ENCODE measurements around the gene ZNF423.

The ZNF423 gene

DNA sequence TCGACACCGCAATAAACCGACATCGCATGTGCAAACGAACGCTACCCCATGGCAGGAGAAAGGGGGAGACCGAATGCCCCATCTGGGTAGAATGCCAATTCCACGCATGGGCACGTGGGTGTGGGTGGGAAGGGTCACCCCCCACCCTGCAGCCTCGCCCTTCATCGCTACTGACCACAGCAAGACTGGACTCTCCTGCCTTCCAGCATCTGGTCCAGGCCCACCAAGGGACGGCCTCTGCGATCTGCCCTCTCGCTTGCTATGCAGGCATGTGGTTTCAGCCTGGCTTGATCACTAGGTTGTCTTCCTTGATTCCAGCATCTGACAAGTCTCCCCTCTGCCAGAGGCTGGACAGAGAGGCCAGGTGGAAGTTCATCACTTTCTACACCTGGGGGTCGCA is 323.0 kb downstream of the ZNF423 start:
- Histone ChIP-seq H4K20me1 (ENCODE audit: insufficient read depth, low read length) (no peaks in the 10 kb centered on the region), H3K36me3 (ENCODE audit: insufficient read depth, low read length) (no peaks in the 10 kb centered on the region), H3K27ac (ENCODE audit: low read length) (no peak overlapping the region), H3K79me2 (ENCODE audit: insufficient read depth, low read length) (no peaks in the 10 kb centered on the region), H3K9me3 (ENCODE audit: insufficient read depth, low read length, severe bottlenecking) (no peaks in the 10 kb centered on the region), H3K9ac (ENCODE audit: low read depth, low read length) (no peak overlapping the region), H3K27me3 (ENCODE audit: insufficient read depth, low read length, poor library complexity) (no peaks in the 10 kb centered on the region), H3K4me1 (ENCODE audit: insufficient read depth, low read length) (peaks cover 12% of the 10 kb centered on the region), H3K4me2 (ENCODE audit: insufficient read depth, low read length) (no peak overlapping the region), H2AFZ (ENCODE audit: low read depth, low read length) (no peak overlapping the region), H3K4me3 (ENCODE audit: low read depth in 1 of 2, low read length in 2 of 2) (no peak overlapping the region)
- TF ChIP-seq, protein P1, sequence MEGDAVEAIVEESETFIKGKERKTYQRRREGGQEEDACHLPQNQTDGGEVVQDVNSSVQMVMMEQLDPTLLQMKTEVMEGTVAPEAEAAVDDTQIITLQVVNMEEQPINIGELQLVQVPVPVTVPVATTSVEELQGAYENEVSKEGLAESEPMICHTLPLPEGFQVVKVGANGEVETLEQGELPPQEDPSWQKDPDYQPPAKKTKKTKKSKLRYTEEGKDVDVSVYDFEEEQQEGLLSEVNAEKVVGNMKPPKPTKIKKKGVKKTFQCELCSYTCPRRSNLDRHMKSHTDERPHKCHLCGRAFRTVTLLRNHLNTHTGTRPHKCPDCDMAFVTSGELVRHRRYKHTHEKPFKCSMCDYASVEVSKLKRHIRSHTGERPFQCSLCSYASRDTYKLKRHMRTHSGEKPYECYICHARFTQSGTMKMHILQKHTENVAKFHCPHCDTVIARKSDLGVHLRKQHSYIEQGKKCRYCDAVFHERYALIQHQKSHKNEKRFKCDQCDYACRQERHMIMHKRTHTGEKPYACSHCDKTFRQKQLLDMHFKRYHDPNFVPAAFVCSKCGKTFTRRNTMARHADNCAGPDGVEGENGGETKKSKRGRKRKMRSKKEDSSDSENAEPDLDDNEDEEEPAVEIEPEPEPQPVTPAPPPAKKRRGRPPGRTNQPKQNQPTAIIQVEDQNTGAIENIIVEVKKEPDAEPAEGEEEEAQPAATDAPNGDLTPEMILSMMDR (IDR thresholded peaks at IDR 0.05; ENCODE audit: borderline replicate concordance, extremely low read depth, low read length, poor library complexity, severe bottlenecking) = no peak
- TF ChIP-seq EZH2 (IDR thresholded peaks at IDR 0.05; ENCODE audit: borderline replicate concordance, low read depth, low read length, severe bottlenecking) = no peak
- no peak for DNase-seq
- ATAC-seq (ENCODE audit: insufficient read depth, low read depth) = no peak

DNA sequence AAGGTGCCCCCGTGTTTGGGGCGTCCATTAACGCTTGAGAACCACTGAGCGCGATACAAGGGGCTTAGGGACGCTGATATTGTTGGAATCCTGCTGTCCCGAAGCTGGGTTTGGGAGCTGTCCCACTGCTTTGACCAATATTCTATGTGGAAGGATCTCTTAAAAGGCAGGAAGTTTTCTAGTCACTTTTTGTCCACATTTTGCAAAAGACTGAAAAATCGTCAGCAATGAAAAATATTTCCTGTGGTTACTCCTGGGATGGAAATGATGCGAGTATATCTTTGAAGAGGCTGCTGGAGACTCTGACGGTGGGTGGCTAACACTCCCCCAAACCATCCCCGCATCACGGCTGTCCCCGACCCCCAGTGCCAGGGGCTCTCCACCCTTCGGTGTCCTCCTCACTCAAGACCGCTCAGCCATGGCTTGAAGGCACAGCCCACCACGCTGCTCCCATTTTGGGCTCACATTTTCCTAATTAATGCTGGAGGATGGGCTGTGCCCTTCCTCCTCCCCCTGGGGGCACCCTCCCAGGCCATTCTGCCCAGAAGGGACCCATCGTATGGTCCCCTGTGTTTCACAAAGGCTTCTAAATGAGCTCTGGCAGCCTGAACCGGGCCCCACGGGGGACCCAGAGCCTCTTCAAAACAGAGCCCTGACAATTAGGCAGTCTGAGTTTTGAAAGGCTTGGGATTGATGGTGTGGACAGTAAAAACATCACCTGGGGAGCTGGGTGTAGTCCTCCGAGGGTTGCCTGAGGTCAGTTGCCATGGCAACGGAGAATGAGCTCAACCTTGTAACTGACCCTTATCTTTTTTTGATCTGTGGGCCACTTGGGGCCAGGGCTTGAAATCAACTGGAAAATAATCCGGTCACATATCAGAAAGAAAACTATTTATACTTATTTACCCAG is 323.7 kb downstream of the ZNF423 start:
- no peaks in the 10 kb centered on the region for H3K36me3 ChIP-seq (ENCODE audit: insufficient read depth, low read length)
- no peak overlapping the region for H3K9ac ChIP-seq (ENCODE audit: low read depth, low read length)
- H3K9me3 ChIP-seq (ENCODE audit: insufficient read depth, low read length, severe bottlenecking) = no peaks in the 10 kb centered on the region
- peaks cover 15% of the 10 kb centered on the region for H3K4me1 ChIP-seq (ENCODE audit: insufficient read depth, low read length)
- no peaks in the 10 kb centered on the region for H3K79me2 ChIP-seq (ENCODE audit: insufficient read depth, low read length)
- no peak overlapping the region for H3K4me2 ChIP-seq (ENCODE audit: insufficient read depth, low read length)
- no peak for ATAC-seq (ENCODE audit: insufficient read depth, low read depth)
- no peak overlapping the region for H3K27ac ChIP-seq (ENCODE audit: low read length)
- TF ChIP-seq, protein P1 (IDR thresholded peaks at IDR 0.05; ENCODE audit: borderline replicate concordance, extremely low read depth, low read length, poor library complexity, severe bottlenecking) = no peak
- no peak for TF ChIP-seq EZH2 (IDR thresholded peaks at IDR 0.05; ENCODE audit: borderline replicate concordance, low read depth, low read length, severe bottlenecking)
- no peak for DNase-seq
- H4K20me1 ChIP-seq (ENCODE audit: insufficient read depth, low read length) = no peaks in the 10 kb centered on the region
- H3K4me3 ChIP-seq (ENCODE audit: low read depth in 1 of 2, low read length in 2 of 2) = no peak overlapping the region
- no peak overlapping the region for H2AFZ ChIP-seq (ENCODE audit: low read depth, low read length)
- H3K27me3 ChIP-seq (ENCODE audit: insufficient read depth, low read length, poor library complexity) = no peaks in the 10 kb centered on the region

DNA sequence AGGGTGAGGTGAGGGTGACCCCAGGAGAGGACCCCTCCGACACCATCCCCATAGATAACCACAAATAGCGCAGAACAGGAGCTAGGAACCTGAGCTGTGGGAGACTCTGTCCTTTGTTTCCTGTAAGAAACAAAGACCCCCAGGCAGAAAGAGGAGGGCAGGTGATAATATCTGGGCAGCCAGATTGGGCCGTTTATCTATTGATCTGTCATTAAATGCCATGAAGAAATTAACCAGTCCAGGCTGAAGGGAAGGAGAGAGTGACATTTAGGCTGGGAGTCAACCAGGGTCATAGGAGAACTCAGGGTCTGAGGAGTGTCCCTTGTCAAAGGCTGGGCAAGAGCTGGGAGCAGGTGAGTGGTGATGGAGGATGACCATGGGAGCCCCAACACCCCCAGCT is 324.5 kb downstream of the ZNF423 start:
- Histone ChIP-seq H4K20me1 (ENCODE audit: insufficient read depth, low read length) (no peaks in the 10 kb centered on the region), H3K4me1 (ENCODE audit: insufficient read depth, low read length) (peaks cover 18% of the 10 kb centered on the region), H3K36me3 (ENCODE audit: insufficient read depth, low read length) (no peaks in the 10 kb centered on the region), H3K27ac (ENCODE audit: low read length) (no peak overlapping the region), H3K4me2 (ENCODE audit: insufficient read depth, low read length) (no peak overlapping the region), H3K27me3 (ENCODE audit: insufficient read depth, low read length, poor library complexity) (no peaks in the 10 kb centered on the region), H3K9ac (ENCODE audit: low read depth, low read length) (no peak overlapping the region), H3K79me2 (ENCODE audit: insufficient read depth, low read length) (no peaks in the 10 kb centered on the region), H3K9me3 (ENCODE audit: insufficient read depth, low read length, severe bottlenecking) (no peaks in the 10 kb centered on the region), H2AFZ (ENCODE audit: low read depth, low read length) (no peak overlapping the region), H3K4me3 (ENCODE audit: low read depth in 1 of 2, low read length in 2 of 2) (no peak overlapping the region)
- TF ChIP-seq EZH2 (IDR thresholded peaks at IDR 0.05; ENCODE audit: borderline replicate concordance, low read depth, low read length, severe bottlenecking) = no peak
- TF ChIP-seq, protein P1 (IDR thresholded peaks at IDR 0.05; ENCODE audit: borderline replicate concordance, extremely low read depth, low read length, poor library complexity, severe bottlenecking) = no peak
- no peak for ATAC-seq (ENCODE audit: insufficient read depth, low read depth)
- DNase-seq = no peak
